Hematopoietic multipotent progenitor cell treated with erythropoietin and hydrocortisone succinate and interleukin-3 and kit ligand, for 15 days (in vitro differentiated cells): ENCODE results near the gene IKZF2.
"Not testable (repeated sequence)": the region's sequence is repeated elsewhere in the genome, so short reads cannot be mapped to it uniquely, and the experiment has no call there.

Experiments
- DNase-seq: peaks from one replicate; pipeline ENCODE4 v3.0.0-alpha.2; 2015; ENCODE audit warnings: low spot score

The IKZF2 gene

GRCh38 chr2:213032607-213033006, 118.8 kb downstream of the IKZF2 start:
- no peak for DNase-seq

GRCh38 chr2:213022987-213023386, 128.4 kb downstream of the IKZF2 start:
- no peak for DNase-seq

GRCh38 chr2:213021971-213022899, 129.2 kb downstream of the IKZF2 start:
- no peak for DNase-seq

- DNase-seq, result not testable (repeated sequence)
Observed at GRCh38 chr2:213020913-213021312, 130.5 kb downstream of the IKZF2 start.

GRCh38 chr2:213020268-213020667, 131.1 kb downstream of the IKZF2 start:
- DNase-seq, result no peak

- DNase-seq, result no peak
Observed at GRCh38 chr2:213019368-213019767, 132.0 kb downstream of the IKZF2 start.

GRCh38 chr2:213018340-213018901, 133.0 kb downstream of the IKZF2 start:
- no peak for DNase-seq

- no peak for DNase-seq
Observed at GRCh38 chr2:213017404-213017803, 134.0 kb downstream of the IKZF2 start.

- no peak for DNase-seq
Observed at GRCh38 chr2:213016984-213017351, 134.4 kb downstream of the IKZF2 start.

GRCh38 chr2:213016166-213016983, 135.0 kb downstream of the IKZF2 start:
- DNase-seq, result no peak

- DNase-seq, result no peak
Observed at GRCh38 chr2:213015387-213016165, 135.8 kb downstream of the IKZF2 start.

- DNase-seq, result no peak
Observed at GRCh38 chr2:213013979-213014378, 137.4 kb downstream of the IKZF2 start.

GRCh38 chr2:213011505-213011904, 139.9 kb downstream of the IKZF2 start:
- DNase-seq, result no peak

- DNase-seq, result no peak
Observed at GRCh38 chr2:213010106-213010779, 141.2 kb downstream of the IKZF2 start.

GRCh38 chr2:213007290-213007838, 144.0 kb downstream of the IKZF2 start:
- no peak for DNase-seq

- no peak for DNase-seq
Observed at GRCh38 chr2:213004197-213004821, 147.1 kb downstream of the IKZF2 start.

GRCh38 chr2:213002383-213002782, 149.0 kb downstream of the IKZF2 start:
- DNase-seq, result no peak

- no peak for DNase-seq
Observed at GRCh38 chr2:213001297-213001910, 150.0 kb downstream of the IKZF2 start.

- DNase-seq, result no peak
Observed at GRCh38 chr2:212998626-212999359, 152.6 kb downstream of the IKZF2 start.
